DOHH2 (cell line): ENCODE data around the gene RGS16.

Experiments
- EZH2phosphoT487 ChIP-seq: fragments of 200-600 bp; sonication (generic); IDR thresholded peaks from 2 replicates; pipeline ENCODE4 v1.6.1; 2017; ENCODE audit warnings: borderline replicate concordance, mild to moderate bottlenecking, antibody characterized with exemption, low read length, moderate library complexity, mixed read lengths
- TF ChIP-seq, protein P1 (sequence below): fragments of 200-600 bp; sonication (generic); IDR thresholded peaks from one replicate; pipeline ENCODE4 v1.5.1; 2014; ENCODE audit warnings: antibody characterized with exemption, mild to moderate bottlenecking, low read depth, low read length; ENCODE audit not compliant: poor library complexity, severe bottlenecking

DNA sequence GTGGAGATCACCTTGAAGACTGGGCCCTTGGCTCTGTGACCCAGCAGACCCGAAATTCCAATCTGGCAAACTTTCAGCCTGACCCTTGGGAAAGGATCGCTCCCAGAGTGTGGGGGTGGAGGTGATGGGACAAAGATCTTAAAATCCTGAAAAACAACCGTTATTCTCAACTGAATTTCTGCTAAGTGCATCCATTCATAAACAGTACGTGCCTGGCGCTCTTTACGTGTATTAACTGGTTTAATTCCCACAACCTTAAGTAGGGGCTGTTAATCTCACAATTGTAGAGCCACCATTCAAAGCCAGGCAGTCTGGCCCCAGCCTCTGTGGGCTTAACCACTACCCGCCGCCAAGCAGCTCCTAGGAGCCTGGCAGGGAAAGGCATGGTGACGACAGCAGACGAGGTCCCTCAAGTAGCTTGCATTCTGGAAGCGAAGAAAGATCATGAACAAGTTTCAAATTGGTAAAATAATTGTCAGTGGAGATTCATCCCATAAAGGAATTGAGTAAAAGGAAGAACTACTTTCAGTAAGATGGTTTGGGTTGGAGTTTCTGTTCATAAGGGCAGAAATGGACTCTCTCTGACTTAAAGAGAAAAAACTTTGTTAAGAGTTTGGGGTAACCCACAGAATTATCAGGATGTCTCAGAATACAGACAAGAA, 11.4 kb upstream of the RGS16 start:
- TF ChIP-seq, protein P1, sequence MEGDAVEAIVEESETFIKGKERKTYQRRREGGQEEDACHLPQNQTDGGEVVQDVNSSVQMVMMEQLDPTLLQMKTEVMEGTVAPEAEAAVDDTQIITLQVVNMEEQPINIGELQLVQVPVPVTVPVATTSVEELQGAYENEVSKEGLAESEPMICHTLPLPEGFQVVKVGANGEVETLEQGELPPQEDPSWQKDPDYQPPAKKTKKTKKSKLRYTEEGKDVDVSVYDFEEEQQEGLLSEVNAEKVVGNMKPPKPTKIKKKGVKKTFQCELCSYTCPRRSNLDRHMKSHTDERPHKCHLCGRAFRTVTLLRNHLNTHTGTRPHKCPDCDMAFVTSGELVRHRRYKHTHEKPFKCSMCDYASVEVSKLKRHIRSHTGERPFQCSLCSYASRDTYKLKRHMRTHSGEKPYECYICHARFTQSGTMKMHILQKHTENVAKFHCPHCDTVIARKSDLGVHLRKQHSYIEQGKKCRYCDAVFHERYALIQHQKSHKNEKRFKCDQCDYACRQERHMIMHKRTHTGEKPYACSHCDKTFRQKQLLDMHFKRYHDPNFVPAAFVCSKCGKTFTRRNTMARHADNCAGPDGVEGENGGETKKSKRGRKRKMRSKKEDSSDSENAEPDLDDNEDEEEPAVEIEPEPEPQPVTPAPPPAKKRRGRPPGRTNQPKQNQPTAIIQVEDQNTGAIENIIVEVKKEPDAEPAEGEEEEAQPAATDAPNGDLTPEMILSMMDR = no peak
- no peak for TF ChIP-seq EZH2phosphoT487
